ENCODE data around the gene PIWIL1. TPM values are rescaled to one million over a fixed set of nuclear protein-coding genes. Genes with fewer than 3 reads are reported as not detected.

Gene PIWIL1
- total RNA-seq, 2 experiments from 2014 or later = not detected

DNA sequence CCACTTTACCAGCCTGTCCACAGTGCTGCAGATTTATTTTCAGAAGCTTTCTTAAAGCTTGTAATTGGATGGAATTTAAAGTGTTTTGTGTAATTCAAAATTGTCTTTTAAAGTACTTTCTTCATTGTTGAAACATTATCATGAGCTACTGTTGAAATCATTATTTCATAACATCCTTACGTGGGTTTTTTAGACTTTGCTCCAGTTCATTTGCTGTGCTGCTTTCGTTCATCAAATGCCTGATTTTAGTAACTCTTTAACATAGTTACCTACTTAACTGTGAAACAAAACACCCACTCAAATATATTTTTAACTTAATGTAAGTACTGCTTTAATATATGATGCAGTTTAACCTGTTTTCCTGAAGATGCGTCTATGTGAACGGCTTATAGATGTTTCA, 47.5 kb downstream of the PIWIL1 start:
- peaks cover 8% of the 10 kb centered on the region for H3K9me3 Mint-ChIP-seq
- peaks cover 9% of the 10 kb centered on the region for H3K27me3 Mint-ChIP-seq
- H3K36me3 Mint-ChIP-seq (ENCODE audit: low read depth) = no peaks in the 10 kb centered on the region
- Histone ChIP-seq H3K36me3 (ENCODE audit: insufficient read depth, low read length) (no peaks in the 10 kb centered on the region), H3K27me3 (ENCODE audit: control insufficient read depth in 1 of 2, insufficient read depth in 2 of 2, low read length in 2 of 2) (no peaks in the 10 kb centered on the region), H3K27ac (ENCODE audit: low read depth in 1 of 2, low read length in 2 of 2) (no peak overlapping the region), H3K9me3 (ENCODE audit: control insufficient read depth in 1 of 2, insufficient read depth in 1 of 2, low read length in 2 of 2) (peaks cover 0 to 9% of the 10 kb centered on the region in 2 experiments), H3K4me1 (ENCODE audit: insufficient read depth, low read length) (peaks cover 4% of the 10 kb centered on the region), H3K4me3 (ENCODE audit: low read length) (no peak overlapping the region)
- ChIA-PET CTCF (no interaction called here), POLR2A (no interaction called here)
- intact Hi-C loops (cut with DNase I, micrococcal nuclease) = no loop called here
- no peak overlapping the region for H3K27ac Mint-ChIP-seq
- TF ChIP-seq, protein P1, sequence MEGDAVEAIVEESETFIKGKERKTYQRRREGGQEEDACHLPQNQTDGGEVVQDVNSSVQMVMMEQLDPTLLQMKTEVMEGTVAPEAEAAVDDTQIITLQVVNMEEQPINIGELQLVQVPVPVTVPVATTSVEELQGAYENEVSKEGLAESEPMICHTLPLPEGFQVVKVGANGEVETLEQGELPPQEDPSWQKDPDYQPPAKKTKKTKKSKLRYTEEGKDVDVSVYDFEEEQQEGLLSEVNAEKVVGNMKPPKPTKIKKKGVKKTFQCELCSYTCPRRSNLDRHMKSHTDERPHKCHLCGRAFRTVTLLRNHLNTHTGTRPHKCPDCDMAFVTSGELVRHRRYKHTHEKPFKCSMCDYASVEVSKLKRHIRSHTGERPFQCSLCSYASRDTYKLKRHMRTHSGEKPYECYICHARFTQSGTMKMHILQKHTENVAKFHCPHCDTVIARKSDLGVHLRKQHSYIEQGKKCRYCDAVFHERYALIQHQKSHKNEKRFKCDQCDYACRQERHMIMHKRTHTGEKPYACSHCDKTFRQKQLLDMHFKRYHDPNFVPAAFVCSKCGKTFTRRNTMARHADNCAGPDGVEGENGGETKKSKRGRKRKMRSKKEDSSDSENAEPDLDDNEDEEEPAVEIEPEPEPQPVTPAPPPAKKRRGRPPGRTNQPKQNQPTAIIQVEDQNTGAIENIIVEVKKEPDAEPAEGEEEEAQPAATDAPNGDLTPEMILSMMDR (IDR thresholded peaks at IDR 0.05) = no peak
- H3K4me3 Mint-ChIP-seq = no peak overlapping the region
- ATAC-seq (ENCODE audit: poor library complexity) (no peak), DNase-seq (no peak)
- no peaks in the 10 kb centered on the region for H3K4me1 Mint-ChIP-seq (ENCODE audit: low read depth)

DNA sequence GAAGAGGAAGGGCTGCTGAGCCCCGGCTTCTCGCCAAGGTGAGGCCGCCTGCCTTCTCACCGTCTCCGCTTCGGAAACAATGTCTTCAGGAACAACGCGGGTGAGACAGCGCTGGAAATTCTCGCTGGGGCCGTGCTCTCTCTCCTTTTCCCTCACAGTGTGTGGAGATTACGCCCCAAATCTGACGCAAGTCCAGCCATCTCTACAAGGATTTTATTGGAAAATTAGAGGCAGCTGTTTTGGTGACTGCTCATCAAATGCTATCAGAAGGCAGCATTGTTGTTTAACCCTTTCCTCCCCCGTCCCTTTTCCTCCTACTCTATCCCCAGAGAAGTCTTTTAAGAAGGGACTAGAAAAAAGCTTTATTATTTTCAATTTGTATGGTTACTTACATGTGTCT, 53.5 kb downstream of the PIWIL1 start:
- H3K4me1 Mint-ChIP-seq (ENCODE audit: low read depth) = no peaks in the 10 kb centered on the region
- no peak for ATAC-seq (ENCODE audit: poor library complexity)
- TF ChIP-seq, protein P1 (IDR thresholded peaks at IDR 0.05) = no peak
- no peaks in the 10 kb centered on the region for H3K36me3 Mint-ChIP-seq (ENCODE audit: low read depth)
- H3K9me3 Mint-ChIP-seq = peaks cover 5% of the 10 kb centered on the region
- Histone ChIP-seq H3K36me3 (ENCODE audit: insufficient read depth, low read length) (no peaks in the 10 kb centered on the region), H3K4me3 (ENCODE audit: low read length) (no peak overlapping the region), H3K9me3 (ENCODE audit: control insufficient read depth in 1 of 2, insufficient read depth in 1 of 2, low read length in 2 of 2) (peaks cover 0 to 23% of the 10 kb centered on the region in 2 experiments), H3K27ac (ENCODE audit: low read depth in 1 of 2, low read length in 2 of 2) (no peak overlapping the region), H3K4me1 (ENCODE audit: insufficient read depth, low read length) (peaks cover 4% of the 10 kb centered on the region), H3K27me3 (ENCODE audit: control insufficient read depth in 1 of 2, insufficient read depth in 2 of 2, low read length in 2 of 2) (no peaks in the 10 kb centered on the region)
- ChIA-PET CTCF (no interaction called here), POLR2A (no interaction called here)
- no peak for DNase-seq
- peaks cover 9% of the 10 kb centered on the region for H3K27me3 Mint-ChIP-seq
- no peak overlapping the region for H3K4me3 Mint-ChIP-seq
- no peak overlapping the region for H3K27ac Mint-ChIP-seq
- intact Hi-C loops (cut with DNase I, micrococcal nuclease) = no loop called here

DNA sequence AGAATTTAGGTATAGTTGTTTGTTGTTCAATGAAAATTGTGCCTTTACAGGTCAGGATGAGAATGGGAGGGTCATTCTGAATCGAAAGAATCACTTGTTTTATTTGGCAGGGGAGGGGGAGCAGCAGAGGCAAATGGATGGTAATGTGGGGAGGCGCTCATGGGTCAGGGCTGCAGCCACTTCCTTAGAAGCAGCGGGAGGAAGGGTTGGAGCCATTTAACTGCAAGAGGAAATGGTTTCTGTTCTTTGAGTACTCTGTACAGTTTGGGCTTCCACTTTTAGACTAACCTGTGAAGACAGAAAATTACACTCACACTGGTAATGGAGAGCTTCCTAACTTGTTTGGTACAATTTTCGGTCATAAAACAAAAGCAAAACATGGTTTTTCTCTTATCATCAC, 57.2 kb downstream of the PIWIL1 start:
- Mint-ChIP-seq H3K27me3 (peaks cover 24% of the 10 kb centered on the region), H3K4me3 (no peak overlapping the region), H3K9me3 (peaks cover 2% of the 10 kb centered on the region), H3K27ac (no peak overlapping the region), H3K4me1 (ENCODE audit: low read depth) (no peaks in the 10 kb centered on the region), H3K36me3 (ENCODE audit: low read depth) (no peaks in the 10 kb centered on the region)
- no peak for DNase-seq
- no peak overlapping the region for H3K27ac ChIP-seq (ENCODE audit: low read depth in 1 of 2, low read length in 2 of 2)
- intact Hi-C loops (cut with DNase I, micrococcal nuclease) = no loop called here
- no peak overlapping the region for H3K4me3 ChIP-seq (ENCODE audit: low read length)
- H3K9me3 ChIP-seq (ENCODE audit: control insufficient read depth in 1 of 2, insufficient read depth in 1 of 2, low read length in 2 of 2) = peaks cover 0 to 15% of the 10 kb centered on the region in 2 experiments
- ChIA-PET POLR2A (no interaction called here), CTCF (no interaction called here)
- no peak for ATAC-seq (ENCODE audit: poor library complexity)
- H3K4me1 ChIP-seq (ENCODE audit: insufficient read depth, low read length) = no peaks in the 10 kb centered on the region
- no peaks in the 10 kb centered on the region for H3K36me3 ChIP-seq (ENCODE audit: insufficient read depth, low read length)
- TF ChIP-seq, protein P1 (IDR thresholded peaks at IDR 0.05) = no peak
- H3K27me3 ChIP-seq (ENCODE audit: control insufficient read depth in 1 of 2, insufficient read depth in 2 of 2, low read length in 2 of 2) = no peaks in the 10 kb centered on the region
